GM21619 (cell line): ENCODE results near the gene GAGE13.
"Not testable (repeated sequence)": the region's sequence is repeated elsewhere in the genome, so short reads cannot be mapped to it uniquely, and the experiment has no call there.

ENCODE experiments used
- ATAC-seq: cut with Tn5 transposase; IDR thresholded peaks from one replicate; pipeline ENCODE4 v1.9.1; 2021; ENCODE audit not compliant: unreplicated experiment

The GAGE13 gene

DNA sequence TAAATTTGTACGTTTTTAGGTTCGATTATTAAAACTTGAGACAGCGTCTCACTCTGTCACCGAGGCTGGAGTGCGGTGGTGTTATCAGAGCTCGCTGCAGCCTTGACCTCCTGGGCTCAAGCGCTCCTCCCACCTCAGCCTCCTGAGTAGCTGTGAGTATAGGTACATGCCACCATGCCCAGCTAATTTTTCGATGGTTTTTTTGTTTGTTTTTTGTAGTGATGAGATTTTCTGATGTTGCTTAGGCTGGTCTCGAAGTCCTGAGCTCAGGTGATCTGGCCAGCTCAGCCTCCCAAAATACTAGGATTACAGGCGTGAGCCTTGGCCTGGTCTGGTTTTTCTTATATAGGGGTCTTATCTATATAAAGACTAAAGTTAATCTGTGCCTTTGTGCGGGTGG, 961 bp upstream of the GAGE13 start:
- not testable (repeated sequence) for ATAC-seq

DNA sequence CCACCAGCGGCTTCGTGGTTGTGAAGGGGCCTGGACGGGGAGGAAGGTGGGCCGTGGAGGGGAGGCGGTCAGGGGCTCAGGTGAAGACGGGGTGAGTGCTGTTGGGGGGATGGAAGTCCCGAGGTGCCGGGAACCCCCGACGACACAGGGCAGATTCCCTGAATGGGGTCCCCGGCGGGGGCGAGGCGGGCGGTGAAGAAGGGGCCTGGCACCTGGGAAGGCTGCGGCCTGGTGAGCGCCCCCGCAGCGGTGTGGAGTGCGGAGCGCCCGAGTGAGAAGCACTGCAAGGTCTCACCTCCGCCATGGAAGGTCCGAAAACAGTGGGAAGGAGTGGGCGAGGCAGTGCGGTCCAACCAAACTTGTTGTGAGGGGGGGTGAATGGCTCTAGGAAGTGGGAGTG, 459 bp downstream of the GAGE13 start:
- ATAC-seq = not testable (repeated sequence)

GRCh38 chrX:49341449-49341848, 10.1 kb downstream of the GAGE13 start:
- not testable (repeated sequence) for ATAC-seq

DNA sequence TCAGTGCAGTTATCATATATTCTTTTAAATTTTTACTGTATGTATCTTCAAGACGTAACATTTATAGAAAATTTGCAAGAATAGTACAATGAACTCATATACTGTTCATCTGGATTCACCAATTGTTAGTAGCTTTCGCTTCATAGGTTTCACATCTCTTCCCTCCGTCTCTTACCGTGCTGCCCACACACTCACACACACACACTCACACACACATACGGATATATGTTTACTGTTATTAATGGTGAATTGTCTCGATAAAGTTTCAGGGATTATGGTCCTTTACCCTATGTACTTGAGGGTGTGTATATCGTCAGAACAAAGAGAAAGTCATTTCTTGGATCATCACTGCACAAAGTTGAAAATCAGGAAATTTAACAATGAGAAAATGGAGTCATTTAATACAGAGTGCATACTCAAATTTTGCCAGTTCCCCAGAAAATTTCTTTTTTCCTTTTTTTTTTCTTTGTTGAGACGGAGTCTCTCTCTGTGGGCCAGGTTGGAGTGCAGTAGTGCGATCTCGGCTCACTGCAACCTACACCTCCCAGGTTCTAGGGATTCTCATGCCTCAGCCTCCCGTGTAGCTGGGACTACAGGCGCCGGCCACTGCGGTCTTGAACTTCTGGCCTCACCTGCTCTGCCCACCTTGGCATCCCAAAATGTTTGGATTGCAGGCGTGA, 13.3 kb downstream of the GAGE13 start:
- ATAC-seq = not testable (repeated sequence)

DNA sequence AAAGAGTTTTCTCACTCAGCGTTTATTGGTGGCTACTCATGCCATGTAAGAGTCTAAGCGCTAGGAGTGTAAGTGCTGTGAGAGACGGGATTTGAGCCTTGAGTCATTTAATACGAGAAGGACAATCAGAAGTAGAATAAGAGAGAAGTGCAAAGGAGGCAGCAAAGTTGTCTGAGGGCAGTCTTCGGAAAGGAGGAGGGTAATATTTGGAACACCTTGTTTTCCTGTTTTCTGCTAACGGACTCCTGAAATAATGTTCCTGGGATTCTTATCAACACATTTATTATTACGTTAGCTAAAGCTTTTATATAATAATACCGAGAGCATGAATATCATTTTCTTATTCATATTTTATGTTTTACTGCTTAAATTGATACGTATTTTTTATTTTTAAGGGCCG, 14.0 kb downstream of the GAGE13 start:
- ATAC-seq = not testable (repeated sequence)

- not testable (repeated sequence) for ATAC-seq
Measured at GRCh38 chrX:49346150-49346549, 14.8 kb downstream of the GAGE13 start.
